Vagina (tissue), 2 donors: ENCODE data around the gene ESPN. TPM values are rescaled to one million over a fixed set of nuclear protein-coding genes. Genes with fewer than 3 reads are reported as not detected.

Source experiments
- DNase-seq, 2 donors: peaks; one replicate each; pipeline ENCODE4 v3.0.0-alpha.2; 2017; ENCODE audit errors: extremely low spot score in 2 of 2
- H3K27ac ChIP-seq: fragments of 200-600 bp; sonication (generic); one replicate; pipeline ENCODE4 v1.5.1; 2019
- H3K27me3 ChIP-seq: fragments of 200-600 bp; sonication (generic); one replicate; pipeline ENCODE4 v1.5.1; 2019
- H3K36me3 ChIP-seq, 2 donors: fragments of 200-600 bp; sonication (generic); one replicate each; pipeline ENCODE4 v1.5.1; 2017 to 2019
- H3K4me1 ChIP-seq: fragments of 200-600 bp; sonication (generic); one replicate; pipeline ENCODE4 v1.5.1; 2019
- H3K4me3 ChIP-seq, 2 donors: fragments of 200-600 bp; sonication (generic); 1 replicate in 1 of 2; 2 replicates in 1 of 2; pipeline ENCODE4 v1.5.1; 2016 to 2019
- H3K9me3 ChIP-seq: fragments of 200-600 bp; sonication (generic); one replicate; pipeline ENCODE4 v1.5.1; 2019
- CTCF ChIP-seq, 3 experiments: fragments of 450-650 bp in 2 of 3; fragments of 200-600 bp in 1 of 3; sonication (generic) in 1 of 3; IDR thresholded peaks; one replicate each; pipeline ENCODE4 v1.5.1; 2017 to 2019; ENCODE audit warnings: antibody characterized with exemption in 3 of 3, mild to moderate bottlenecking in 2 of 3, moderate library complexity in 2 of 3
- POLR2A ChIP-seq, 2 donors: fragments of 450-650 bp; IDR thresholded peaks; one replicate each; pipeline ENCODE4 v1.6.1; 2017; ENCODE audit warnings: antibody characterized with exemption in 2 of 2, mild to moderate bottlenecking in 2 of 2, moderate library complexity in 2 of 2
- POLR2AphosphoS5 ChIP-seq, 2 donors: sonication (generic); formaldehyde crosslinking; IDR thresholded peaks; one replicate each; pipeline ENCODE4 v1.9.0; 2017; ENCODE audit warnings: antibody characterized with exemption in 2 of 2, mild to moderate bottlenecking in 2 of 2, low read depth in 1 of 2; ENCODE audit not compliant: insufficient read depth in 1 of 2
- intact Hi-C: fragments of 100-400 bp; cut with DNase I; formaldehyde crosslinking; loops from one replicate; pipeline ENCODE4 v1.15.1; 2023
- total RNA-seq: library from RNA; depleted of rRNA; stranded (reverse); fragments of >200 nt; gene quantifications from one replicate; pipeline ENCODE4 v1.2.3, GENCODE V29; 2016

The ESPN gene
- total RNA-seq, 1 donor from 2014 or later, result 77.1 TPM

DNA sequence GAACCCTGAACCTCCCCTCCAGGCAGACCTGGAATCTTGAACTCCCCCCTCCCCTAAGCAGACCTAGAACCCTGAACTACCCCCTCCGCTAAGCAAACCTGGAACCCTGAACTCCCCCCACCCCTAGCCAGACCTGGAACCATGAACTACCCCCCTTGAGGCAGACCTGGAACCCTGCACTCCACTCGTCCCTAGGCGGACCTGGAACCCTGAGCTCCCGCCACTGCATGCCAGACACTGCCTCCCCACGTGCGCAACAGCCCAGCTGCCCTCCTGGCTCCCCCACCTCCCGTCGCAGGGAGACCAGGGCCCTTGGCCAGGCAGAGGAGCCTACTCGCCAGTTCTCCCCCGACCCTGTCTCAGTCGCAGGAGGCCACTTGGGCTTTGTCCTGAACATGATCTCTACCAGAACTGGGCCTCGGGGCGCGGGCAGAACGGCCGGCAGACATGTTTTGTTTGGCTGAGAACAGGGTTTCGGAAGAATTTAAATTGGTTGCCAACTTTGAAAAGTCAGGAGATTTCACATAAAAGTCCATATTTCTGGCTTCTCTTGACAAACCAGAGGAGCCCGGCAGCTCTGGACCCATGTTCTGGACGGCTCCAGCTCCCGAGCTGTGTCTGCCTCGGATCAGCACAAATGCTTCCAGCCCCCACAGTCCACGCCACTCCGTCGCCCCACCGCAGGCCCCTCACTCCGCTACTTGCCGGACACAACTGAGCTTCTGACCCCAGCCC, 76.1 kb downstream of the ESPN start:
- H3K36me3 ChIP-seq, result no peaks in the 10 kb centered on the region
- no peak overlapping the region for H3K4me3 ChIP-seq
- no peaks in the 10 kb centered on the region for H3K9me3 ChIP-seq
- no peak for DNase-seq
- H3K4me1 ChIP-seq, result peaks cover 26% of the 10 kb centered on the region
- no peak overlapping the region for H3K27ac ChIP-seq
- TF ChIP-seq CTCF (IDR thresholded peaks at IDR 0.05) (no peak), POLR2AphosphoS5 (IDR thresholded peaks at IDR 0.05; ENCODE audit: insufficient read depth in 1 of 2, low read depth in 1 of 2) (no peak), POLR2A (IDR thresholded peaks at IDR 0.05) (no peak)
- intact Hi-C loops, result no loop called here
- H3K27me3 ChIP-seq, result no peaks in the 10 kb centered on the region

DNA sequence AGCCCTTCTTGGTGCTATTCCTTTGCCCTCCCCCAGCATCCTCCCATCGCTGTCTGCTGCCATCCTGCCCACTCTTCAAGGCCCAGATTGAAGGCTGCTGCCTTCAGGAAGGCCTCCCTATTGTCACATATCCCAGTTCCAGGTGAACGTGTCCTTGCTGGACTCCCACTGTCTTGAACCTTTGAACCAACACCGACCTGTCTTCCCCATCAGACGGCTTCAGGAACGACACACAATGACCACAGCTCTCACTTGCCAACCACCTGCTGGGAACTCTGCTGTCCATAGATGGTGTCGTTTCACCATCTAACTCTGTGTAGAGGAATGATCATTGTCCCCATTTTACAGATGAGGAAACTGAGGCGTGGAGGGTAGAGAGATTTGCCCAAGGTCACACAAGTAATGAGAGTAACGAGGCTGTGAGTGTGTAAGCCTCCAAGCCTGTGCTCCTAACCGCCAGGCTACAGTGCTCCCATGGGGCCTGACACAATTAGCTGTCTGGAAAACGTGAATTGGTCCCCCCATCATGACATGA, 76.8 kb downstream of the ESPN start:
- intact Hi-C loops, result no loop called here
- H3K27ac ChIP-seq, result no peak overlapping the region

DNA sequence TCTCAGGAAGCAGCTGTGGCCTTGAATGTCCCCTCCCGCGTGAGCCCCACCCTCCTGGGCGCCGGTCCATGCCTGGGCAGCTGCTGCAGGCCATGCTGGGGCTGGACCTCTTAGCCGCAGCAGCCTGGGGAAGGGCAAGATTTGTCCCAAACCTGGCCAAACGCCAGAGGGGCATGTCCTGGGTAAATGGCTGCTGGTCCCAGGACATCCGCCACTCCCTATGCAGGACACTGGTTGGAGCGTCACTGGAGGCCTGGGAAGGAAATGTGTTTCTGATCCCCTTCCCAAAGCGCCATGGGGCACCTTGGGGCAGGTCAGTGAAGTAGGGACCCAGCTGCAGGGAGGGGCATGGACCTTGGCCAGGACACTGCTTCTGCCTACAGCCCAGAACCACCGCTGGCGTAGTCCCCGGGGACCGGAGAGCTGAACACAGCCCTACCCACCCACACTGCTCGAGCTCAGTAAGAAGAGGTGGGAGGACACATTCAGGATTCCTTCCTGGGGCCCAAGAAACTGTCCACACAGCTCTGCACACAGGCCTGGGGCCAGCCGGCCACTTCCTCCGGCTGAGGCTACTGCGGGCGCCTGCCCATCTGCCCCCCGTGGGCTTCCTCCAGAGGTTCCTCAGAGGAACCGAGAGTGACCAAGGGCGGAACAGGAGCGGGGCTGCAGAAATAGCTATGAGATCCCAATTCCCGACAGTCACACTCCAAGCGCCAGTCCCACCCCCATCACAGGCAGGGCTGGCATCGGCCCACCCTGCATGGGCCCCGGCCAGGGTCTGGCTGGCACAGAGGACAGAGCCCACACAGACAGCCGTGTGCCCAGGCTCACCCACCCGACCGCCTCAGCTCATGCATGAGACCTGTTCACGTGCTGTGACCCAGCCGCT, 77.7 kb downstream of the ESPN start:
- no peak for DNase-seq
- Histone ChIP-seq H3K4me1 (peaks cover 14% of the 10 kb centered on the region), H3K4me3 (no peak overlapping the region), H3K36me3 (no peaks in the 10 kb centered on the region), H3K27ac (no peak overlapping the region), H3K27me3 (no peaks in the 10 kb centered on the region), H3K9me3 (no peaks in the 10 kb centered on the region)
- TF ChIP-seq POLR2AphosphoS5 (IDR thresholded peaks at IDR 0.05; ENCODE audit: insufficient read depth in 1 of 2, low read depth in 1 of 2), result no peak
- no peak for TF ChIP-seq POLR2A (IDR thresholded peaks at IDR 0.05)
- no peak for TF ChIP-seq CTCF (IDR thresholded peaks at IDR 0.05)
- intact Hi-C loops, result no loop called here

More for the DNA sequence above, 76.8 kb downstream of the ESPN start:
- H3K36me3 ChIP-seq, result no peaks in the 10 kb centered on the region
- DNase-seq, result no peak
- H3K27me3 ChIP-seq, result no peaks in the 10 kb centered on the region
- H3K9me3 ChIP-seq, result no peaks in the 10 kb centered on the region
- no peak overlapping the region for H3K4me3 ChIP-seq
- peaks cover 21% of the 10 kb centered on the region for H3K4me1 ChIP-seq
- TF ChIP-seq POLR2AphosphoS5 (IDR thresholded peaks at IDR 0.05; ENCODE audit: insufficient read depth in 1 of 2, low read depth in 1 of 2), result no peak
- TF ChIP-seq POLR2A (IDR thresholded peaks at IDR 0.05), result no peak
- no peak for TF ChIP-seq CTCF (IDR thresholded peaks at IDR 0.05)

GRCh38 chr1:6503884-6504602, 79.5 kb downstream of the ESPN start:
- Histone ChIP-seq H3K9me3 (no peaks in the 10 kb centered on the region), H3K27ac (no peak overlapping the region), H3K36me3 (no peaks in the 10 kb centered on the region), H3K4me1 (peaks cover 6% of the 10 kb centered on the region), H3K4me3 (no peak overlapping the region), H3K27me3 (no peaks in the 10 kb centered on the region)
- intact Hi-C loops, result no loop called here
- no peak for DNase-seq
- TF ChIP-seq POLR2A (IDR thresholded peaks at IDR 0.05) (no peak), CTCF (IDR thresholded peaks at IDR 0.05) (no peak), POLR2AphosphoS5 (IDR thresholded peaks at IDR 0.05; ENCODE audit: insufficient read depth in 1 of 2, low read depth in 1 of 2) (no peak)
